ENCODE results near the gene STXBP3. TPM values are rescaled to one million over a fixed set of nuclear protein-coding genes. Genes with fewer than 3 reads are reported as not detected.

STXBP3 gene
- total RNA-seq, 1 donor from 2014 or later = 30.3 TPM

DNA sequence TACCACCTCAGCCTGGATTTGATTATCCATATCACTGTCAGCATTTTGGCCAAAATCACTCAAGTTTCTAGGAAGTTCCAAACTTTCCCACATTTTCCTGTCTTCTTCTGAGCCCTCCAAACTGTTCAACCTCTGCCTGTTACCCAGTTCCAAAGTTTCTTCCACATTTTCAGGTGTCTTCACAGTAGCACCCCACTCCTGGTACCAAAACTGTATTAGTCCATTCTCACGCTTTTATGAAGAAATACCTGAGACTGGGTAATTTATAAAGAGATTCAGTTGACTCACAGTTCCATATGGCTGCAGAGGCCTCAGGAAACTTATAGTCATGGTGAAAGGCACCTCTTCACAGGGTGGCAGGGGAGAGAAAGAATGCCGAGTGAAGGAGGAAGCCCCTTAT, 39.4 kb downstream of the STXBP3 start:
- DNase-seq (ENCODE audit: low spot score) = no peak
- intact Hi-C loops (cut with DNase I) = no loop called here

DNA sequence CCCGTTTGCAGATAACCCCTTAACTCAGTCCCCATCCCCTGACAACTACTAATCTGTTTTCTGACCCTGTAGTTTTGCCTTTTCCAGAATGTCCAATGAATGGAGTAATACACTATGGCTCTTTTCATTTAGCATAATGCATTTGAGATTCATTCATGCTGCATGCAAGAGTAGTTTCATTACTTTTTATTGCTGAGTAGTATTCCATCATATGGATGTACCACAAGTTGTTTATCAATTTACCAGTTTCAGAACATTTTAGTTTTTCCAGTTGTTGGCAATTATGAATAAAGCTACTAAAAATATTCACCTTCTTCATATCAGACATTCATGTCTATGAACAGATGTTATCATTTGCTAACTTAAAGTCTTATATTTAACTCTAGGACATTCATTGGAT, 45.3 kb downstream of the STXBP3 start:
- DNase-seq (ENCODE audit: low spot score) = no peak

DNA sequence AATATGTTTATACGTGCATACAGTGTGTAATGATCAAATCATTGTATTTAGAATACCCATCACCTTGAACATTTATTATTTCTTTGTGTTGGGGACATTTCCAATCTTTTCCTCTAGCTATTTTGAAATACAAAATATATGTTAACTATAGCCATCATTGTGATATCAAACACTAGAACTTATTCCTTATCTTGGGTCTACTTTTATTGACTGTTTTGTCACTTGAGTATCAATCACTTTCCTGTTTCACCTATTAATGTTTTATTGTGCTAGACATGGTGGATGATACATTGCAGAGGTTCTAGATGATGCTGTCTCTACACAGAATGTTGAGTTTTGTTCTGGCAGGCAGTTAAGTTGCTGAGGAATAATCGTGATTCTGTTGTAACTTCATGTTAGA, 45.9 kb downstream of the STXBP3 start:
- DNase-seq (ENCODE audit: low spot score) = no peak
- intact Hi-C loops (cut with DNase I) = no loop called here

More for the DNA sequence above, 45.3 kb downstream of the STXBP3 start:
- intact Hi-C loops (cut with DNase I) = no loop called here

DNA sequence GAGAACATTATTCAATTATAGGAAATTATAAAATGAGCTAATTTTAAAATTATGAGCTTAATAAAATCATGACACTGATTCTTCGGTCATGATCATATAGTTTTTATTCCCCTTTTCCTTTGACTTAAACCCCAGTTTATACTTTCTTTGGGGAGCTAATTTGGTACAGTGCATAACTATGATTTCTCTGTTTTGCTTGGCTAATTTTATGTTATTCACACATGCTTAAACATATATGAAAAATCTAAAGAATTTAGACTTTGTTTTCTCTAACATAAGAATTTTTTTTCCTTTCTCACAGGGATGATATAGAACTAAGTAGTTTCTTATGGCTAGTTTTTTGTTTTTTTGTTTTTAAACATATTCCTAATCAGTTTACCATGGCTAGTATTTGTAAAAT, 52.5 kb downstream of the STXBP3 start:
- DNase-seq (ENCODE audit: low spot score) = no peak
- intact Hi-C loops (cut with DNase I) = no loop called here

DNA sequence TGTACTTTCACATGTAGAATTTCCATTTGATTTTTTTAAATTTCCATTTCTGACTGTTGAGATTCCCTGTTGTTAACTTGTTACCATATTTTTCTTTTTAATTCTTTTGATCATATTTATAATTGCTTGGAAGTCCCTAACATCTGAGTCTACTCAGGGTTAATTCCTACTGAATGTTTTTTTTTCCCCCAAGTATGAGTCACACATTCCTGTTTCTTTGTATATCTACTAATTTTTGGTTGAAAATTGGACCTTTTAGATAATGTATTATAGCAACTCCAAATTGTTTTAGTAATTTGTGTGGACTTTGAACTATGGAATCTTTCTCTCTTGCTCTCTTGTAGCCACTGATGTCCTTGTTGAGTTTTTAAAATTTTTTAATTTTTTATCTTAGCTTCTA, 54.6 kb downstream of the STXBP3 start:
- DNase-seq (ENCODE audit: low spot score) = no peak
- intact Hi-C loops (cut with DNase I) = no loop called here

DNA sequence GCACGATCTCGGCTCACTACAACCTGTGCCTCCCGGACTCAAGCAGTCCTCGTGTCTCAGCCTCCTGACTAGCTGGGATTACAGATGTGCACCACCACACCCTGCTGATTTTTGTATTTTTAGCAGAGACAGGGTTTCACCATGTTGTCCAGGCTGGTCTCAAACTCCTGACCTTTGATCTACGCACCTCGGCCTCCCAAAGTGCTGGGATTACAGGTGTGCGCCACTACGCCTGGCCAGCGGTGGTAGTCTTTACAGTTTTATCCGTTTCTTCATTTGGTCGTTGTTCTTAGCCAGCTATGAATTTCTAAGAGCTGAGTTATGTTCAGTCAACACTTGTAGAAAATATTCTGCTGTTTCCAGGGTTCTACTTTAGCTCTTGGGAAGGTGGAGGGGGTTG, 57.1 kb downstream of the STXBP3 start:
- intact Hi-C loops (cut with DNase I) = no loop called here
- DNase-seq (ENCODE audit: low spot score) = no peak

DNA sequence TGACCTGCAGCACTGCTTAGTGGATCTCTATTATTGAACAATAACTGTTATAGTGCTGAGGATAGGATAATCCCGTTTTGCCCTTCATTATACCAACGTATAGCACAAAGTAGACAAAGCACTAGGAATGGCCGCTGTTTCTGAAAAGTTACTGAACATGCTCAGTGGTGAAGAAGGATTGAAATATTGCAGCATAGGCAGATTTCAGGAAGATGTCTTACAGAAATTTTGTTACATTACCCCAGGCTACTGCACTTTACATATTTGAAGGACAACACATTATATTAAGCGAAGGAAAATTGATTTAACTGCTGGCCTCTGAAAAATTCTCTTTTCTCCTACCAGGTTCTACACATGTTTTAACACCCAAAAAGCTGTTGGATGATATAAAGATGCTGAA, 62.0 kb downstream of the STXBP3 start:
- intact Hi-C loops (cut with DNase I) = no loop called here
- no peak for DNase-seq (ENCODE audit: low spot score)

DNA sequence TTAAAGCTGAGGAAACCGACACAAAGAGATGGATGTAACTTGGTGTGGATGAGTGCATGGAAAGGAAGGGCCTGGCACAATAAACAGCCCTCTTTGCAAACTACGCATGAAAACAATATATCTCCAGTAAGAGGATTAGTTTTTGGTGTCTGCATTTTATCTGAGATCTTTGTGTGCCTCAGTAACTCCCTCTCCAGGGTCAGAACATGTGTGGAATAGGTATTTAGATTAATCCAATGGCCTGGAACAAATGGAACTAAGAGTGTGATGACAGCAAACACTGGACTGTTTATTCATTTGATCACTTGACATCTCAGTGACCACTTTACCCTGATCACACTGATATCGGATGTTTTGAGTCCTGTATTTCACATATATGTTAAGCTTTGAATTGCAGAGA, 65.1 kb downstream of the STXBP3 start:
- DNase-seq (ENCODE audit: low spot score) = no peak
- intact Hi-C loops (cut with DNase I) = no loop called here

DNA sequence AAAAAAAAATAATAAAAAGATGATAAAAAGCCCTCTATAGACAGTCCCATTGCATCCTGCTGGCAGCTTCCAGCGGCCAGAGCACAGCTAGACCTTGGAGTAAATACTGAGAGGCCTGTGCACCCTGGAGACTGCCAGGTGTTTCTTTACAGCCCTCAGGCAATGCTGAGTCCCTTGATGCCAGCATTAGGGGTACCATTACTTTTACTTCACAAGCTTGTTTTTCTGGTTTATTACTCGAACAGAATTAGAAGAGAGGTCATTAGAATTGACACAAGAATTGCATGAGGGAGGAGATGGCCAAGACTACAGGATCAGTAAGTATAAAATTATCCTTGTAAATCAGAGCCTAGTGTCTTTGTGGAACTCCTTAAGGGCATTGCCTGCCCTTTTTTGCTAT, 66.9 kb downstream of the STXBP3 start:
- no peak for DNase-seq (ENCODE audit: low spot score)
- intact Hi-C loops (cut with DNase I) = no loop called here

DNA sequence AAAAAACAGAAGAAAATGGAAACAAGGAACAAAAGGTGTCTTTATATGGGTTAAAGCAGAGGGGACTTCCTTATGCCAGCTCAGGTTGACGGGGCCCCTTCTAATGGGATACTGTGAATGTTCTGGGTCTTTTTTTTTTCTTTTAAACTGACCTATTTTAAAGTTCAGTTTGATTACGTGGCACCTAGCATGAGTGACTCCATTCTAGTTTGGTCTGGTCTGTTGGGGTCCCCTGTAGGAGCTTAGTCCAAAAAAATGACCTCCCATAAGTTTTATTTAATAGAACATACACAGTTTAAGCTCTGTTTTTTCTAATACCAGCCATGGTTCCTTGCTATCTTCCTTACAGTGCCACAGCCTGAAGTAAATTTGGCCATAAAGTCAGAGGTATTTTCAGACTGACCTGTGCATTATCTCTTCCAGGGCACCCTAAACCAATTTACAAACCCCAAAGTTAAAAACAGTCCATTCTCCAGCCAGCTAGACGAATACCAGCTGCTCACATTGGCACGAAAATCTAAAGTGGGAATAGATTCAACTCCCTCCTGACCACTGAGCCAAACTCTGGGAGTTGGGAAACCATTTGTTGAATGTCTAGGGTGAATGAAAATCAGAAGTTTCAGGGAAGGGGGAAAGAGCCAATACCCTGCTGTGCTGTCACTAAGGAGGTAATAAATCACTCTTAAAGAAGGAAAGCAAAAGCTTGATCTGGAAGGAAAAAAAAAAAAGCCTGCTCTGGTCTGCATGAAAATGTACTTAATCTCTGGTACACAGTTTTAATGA, 68.1 kb downstream of the STXBP3 start:
- DNase-seq (ENCODE audit: low spot score) = no peak
- intact Hi-C loops (cut with DNase I) = no loop called here

DNA sequence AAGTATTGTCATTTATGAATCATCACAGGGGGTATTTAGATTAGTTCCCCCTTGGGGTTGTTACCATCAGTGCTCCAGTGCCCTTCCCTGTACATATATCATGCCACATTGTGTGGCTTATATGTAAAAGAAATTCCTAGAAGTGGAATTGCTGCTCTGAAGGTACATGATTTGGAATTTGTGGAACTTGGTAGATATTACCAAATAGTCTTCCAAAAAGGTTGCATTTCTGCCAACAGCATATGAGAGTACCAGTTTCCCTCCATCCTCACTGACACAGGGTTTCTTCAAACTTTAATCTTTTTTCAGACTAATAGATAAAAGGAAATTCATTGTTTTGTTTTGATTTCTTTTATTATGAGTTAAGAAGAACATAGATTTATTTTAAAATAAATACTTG, 69.1 kb downstream of the STXBP3 start:
- intact Hi-C loops (cut with DNase I) = no loop called here
- no peak for DNase-seq (ENCODE audit: low spot score)

DNA sequence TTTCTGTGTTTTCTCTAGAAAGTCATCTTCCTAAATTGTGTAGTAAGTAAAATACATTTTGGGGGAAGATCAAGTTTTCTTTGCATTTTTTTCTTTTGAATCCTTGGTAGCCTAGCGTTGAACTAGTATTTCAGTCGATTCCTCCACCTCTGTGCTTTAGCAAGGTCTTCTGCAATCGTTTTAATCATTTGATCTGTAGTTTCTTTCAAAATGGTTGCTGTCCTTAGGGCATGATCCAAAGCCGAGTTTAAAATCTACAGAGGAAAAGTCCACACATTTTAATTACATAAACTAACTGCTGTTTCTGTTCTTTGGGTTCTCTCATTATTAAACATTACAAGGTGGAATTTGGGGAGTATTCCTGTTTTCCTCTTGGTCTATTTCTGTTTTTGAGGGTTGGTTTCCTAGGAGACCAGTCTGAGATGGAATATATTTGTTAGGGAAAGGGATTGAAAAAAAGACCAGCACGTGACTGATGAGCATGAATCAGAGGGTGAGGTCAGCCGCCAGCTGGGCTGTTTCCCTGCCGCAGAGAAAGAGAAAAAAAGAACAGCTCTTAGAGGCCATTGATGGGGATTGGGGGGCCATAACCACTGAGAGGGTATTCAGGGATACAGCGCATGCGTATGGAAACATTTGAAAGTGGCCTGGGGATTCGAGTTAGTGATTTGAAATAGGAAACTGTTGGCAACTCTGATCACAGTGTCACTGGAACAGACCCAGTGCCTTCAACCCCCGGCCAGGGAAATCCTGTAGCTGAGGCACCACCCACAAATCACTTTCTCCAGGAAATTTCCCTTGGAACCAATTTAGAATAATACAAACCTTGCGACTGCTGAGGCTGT, 69.8 kb downstream of the STXBP3 start:
- DNase-seq (ENCODE audit: low spot score) = no peak
- intact Hi-C loops (cut with DNase I) = no loop called here

DNA sequence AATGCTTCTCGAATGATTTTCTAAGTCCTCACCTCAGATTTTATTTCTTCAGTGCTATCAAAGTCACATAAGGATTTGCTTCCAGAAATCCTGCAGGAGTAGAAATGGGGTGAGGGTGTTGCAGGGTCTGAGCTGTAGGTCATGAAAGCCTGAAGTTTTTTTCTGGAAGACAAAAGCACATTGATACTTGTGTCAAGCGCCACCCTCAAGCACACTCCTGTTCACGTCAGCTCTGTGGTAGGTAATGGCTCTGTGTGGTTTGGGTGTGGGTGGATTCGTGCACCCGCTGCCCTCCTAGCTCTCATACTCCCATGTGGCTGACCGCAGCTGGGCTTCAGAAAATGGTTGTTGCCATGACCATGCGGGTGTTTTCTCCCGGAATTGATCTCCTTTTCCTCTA, 70.5 kb downstream of the STXBP3 start:
- intact Hi-C loops (cut with DNase I) = no loop called here
- no peak for DNase-seq (ENCODE audit: low spot score)

DNA sequence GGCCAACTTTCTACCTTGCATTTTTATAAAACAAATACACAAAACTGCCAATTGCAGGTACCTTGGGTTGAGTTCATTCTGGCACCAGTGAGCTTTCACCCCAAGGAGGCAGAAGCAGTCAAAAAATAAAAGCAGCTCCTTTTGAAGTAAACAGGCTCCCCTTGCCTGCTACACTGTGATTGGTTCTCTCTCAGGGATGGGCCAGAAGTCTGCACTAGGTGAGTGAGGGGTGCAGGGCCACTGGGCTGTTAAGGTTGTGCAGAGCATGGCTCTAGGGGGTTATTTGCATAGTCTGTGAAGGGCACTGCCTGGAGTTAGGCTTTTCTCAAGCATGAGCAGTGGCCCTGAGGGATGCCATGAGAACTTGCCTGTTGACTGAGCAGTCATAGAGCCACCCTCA, 71.3 kb downstream of the STXBP3 start:
- no peak for DNase-seq (ENCODE audit: low spot score)
- intact Hi-C loops (cut with DNase I) = no loop called here

DNA sequence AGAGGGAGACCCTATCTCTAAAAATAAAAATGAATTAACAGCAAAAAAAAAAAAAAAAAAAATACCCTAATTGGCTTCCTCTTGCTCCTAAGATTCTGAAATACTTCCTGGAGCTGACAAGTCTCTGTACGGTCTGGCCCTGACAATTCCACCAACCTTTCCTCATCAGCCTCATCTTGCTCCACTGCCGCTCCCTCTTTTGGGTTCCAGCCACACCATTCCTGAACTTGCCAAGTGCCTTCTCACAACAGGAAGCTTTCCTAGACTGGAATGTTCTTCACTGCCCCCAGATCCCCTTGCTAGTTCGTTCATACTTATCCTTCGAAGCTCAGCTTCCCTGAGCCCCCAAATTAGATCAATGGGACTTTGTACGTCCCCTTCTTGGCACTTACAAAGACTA, 73.4 kb downstream of the STXBP3 start:
- intact Hi-C loops (cut with DNase I) = loop anchor here (10.0 kb wide), 1 partner anchor 275 kb away; the partner anchor contains the start of gene TMEM167B
- no peak for DNase-seq (ENCODE audit: low spot score)

DNA sequence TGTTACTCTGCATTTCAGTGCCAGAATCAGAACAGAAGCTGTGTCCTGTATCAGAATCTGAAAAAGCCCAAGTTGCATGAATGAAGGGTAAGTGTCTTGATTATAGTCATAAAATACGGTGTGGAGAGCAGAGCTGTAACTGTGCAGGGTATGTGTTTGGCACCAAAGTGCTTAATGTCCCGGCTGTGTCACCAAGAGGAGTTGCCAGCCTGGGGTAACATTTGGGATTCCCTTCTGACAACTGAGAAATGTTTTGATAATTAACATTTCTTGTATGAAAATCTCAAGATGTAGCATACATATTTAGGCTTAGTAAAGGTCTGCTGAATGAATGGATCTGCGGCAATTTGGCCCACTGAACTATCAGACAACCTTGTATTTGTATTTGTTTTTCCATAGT, 77.2 kb downstream of the STXBP3 start:
- DNase-seq (ENCODE audit: low spot score) = no peak
- intact Hi-C loops (cut with DNase I) = loop anchor here (10.0 kb wide), 1 partner anchor 271 kb away; the partner anchor contains the start of gene TMEM167B

DNA sequence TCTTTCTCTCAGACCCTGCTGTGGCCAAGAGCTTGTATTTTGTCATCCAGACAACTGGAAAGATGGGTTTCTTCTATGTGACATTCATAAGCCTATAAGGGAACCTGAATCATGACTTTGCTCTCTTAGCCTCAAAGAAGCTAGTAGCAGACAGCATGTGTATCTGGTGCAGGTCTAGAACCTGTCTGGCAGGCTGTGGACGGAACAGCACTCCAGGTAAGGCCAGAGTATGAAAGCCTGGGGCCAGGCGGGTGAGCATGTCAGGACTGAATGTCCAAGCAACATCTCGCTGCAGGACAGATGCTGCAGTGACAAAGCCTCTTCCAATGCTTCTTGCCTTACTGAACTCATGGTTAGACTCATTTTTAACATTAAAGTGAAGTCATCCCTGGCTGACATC, 77.6 kb downstream of the STXBP3 start:
- intact Hi-C loops (cut with DNase I) = loop anchor here (10.0 kb wide), 1 partner anchor 271 kb away; the partner anchor contains the start of gene TMEM167B
- DNase-seq (ENCODE audit: low spot score) = no peak

DNA sequence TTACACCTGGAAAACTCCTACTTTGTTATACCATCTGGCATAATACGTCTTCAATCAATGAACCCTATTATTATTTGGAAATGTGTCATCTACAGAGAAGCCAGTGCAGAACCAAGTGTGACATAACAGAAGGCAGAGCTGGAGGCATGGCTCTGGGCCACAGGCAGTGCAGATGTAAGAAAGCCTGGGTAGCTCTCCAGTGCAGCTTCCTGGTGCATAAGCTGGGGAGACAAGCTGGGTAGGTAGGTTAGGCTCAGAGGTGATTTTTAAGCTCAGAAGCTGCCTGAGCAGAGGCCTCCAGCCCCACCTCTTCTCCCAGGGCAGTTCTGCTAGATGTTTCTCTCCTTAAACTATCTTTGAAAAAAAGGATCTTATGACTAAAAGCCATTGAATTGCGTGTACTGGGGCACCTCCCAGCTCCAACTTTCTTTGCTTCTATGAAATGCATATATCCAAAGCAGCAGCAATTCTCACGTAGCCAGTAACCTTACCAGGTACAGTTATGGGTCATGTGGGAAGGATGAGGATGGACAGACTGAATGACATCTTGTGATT, 79.7 kb downstream of the STXBP3 start:
- no peak for DNase-seq (ENCODE audit: low spot score)
- intact Hi-C loops (cut with DNase I) = loop anchor here (10.0 kb wide), 1 partner anchor 269 kb away; the partner anchor contains the start of gene TMEM167B

DNA sequence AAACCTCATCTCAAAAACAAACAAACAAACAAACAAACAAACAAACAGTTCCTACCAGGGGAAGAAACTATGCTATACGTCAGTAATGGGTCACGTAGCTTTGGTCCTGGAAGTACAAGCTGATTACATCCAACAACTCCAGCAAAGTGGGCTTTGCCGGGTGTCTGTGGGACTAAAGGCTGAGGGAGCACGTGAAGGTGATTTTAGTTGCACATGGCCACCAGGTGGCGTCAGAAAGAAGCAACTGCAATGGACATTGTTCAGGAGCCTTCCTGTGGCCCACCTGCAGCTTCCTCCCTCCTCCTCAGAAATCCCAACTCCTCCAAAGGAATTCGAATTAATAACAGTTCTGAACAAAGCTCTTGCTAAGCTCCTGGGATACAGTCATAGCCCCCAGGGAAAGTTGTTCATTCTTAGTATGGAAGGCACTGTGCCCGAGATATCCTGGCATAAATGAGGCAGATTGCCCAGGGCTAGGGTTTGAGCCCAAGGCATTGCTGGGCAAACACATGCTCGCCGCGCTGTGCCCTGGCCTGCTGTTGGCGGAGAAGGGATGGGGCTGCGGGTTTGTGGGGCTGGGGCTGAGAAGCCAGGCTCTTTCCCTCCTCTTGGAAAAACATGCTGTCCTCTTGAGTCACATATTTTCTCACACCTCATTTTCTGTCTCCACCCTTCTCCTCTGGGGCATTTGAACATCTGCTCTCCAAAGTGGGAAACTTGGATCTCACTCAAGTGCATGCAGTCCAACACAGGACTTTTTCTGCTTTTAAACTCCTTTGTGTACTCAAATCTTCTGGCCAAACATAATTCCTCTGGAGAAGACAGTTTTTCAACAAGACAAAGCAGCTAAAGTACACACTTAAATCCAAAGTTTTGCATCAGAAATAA, 81.8 kb downstream of the STXBP3 start:
- intact Hi-C loops (cut with DNase I) = loop anchor here (1.0 to 10.0 kb wide), 2 partner anchors 70 to 266 kb away; partner anchors contain the start of gene TMEM167B
- peak; percentile 84 for DNase-seq (ENCODE audit: low spot score)

Measured in cardiac septum (tissue), 1 donor.